ENCODE measurements around the gene NFIC. TPM values are rescaled to one million over a fixed set of nuclear protein-coding genes. Genes with fewer than 3 reads are reported as not detected.

Gene NFIC
- total and polyA plus RNA-seq, 4 donors = 12.8 to 100 (median 75.1) TPM

GRCh38 chr19:3370728-3371591 lies 4.6 kb downstream of the NFIC start:
- H3K4me3 ChIP-seq (ENCODE audit: low read depth in 1 of 3, low read length in 3 of 3) = peak overlapping the region in 1 of 3 donors; percentile 5
- peaks cover 6 to 70% (median 44%) of the 10 kb centered on the region in 4 donors for H3K4me1 ChIP-seq (ENCODE audit: control insufficient read depth in 4 of 4, insufficient read depth in 4 of 4, low read length in 3 of 4)
- peak overlapping the region; percentile 71 to 97 for H3K9ac ChIP-seq (ENCODE audit: low read depth in 1 of 2, low read length in 2 of 2)
- TF ChIP-seq FOXA2 (IDR thresholded peaks at IDR 0.05) (no peak), YY1 (IDR thresholded peaks at IDR 0.05) (no peak), MAX (IDR thresholded peaks at IDR 0.05) (no peak), HNF4A (conservative IDR thresholded peaks at IDR 0.05) (no peak), HNF4G (IDR thresholded peaks at IDR 0.05) (no peak), FOXA1 (IDR thresholded peaks at IDR 0.05) (peak; percentile 15), ZBTB33 (IDR thresholded peaks at IDR 0.05) (no peak), NR2F2 (IDR thresholded peaks at IDR 0.05) (no peak), RXRA (IDR thresholded peaks at IDR 0.05) (peak in 1 of 2 donors; percentile 57), RAD21 (IDR thresholded peaks at IDR 0.05) (no peak), TAF1 (conservative IDR thresholded peaks at IDR 0.05) (no peak)
- TF ChIP-seq, protein P1, sequence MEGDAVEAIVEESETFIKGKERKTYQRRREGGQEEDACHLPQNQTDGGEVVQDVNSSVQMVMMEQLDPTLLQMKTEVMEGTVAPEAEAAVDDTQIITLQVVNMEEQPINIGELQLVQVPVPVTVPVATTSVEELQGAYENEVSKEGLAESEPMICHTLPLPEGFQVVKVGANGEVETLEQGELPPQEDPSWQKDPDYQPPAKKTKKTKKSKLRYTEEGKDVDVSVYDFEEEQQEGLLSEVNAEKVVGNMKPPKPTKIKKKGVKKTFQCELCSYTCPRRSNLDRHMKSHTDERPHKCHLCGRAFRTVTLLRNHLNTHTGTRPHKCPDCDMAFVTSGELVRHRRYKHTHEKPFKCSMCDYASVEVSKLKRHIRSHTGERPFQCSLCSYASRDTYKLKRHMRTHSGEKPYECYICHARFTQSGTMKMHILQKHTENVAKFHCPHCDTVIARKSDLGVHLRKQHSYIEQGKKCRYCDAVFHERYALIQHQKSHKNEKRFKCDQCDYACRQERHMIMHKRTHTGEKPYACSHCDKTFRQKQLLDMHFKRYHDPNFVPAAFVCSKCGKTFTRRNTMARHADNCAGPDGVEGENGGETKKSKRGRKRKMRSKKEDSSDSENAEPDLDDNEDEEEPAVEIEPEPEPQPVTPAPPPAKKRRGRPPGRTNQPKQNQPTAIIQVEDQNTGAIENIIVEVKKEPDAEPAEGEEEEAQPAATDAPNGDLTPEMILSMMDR (IDR thresholded peaks at IDR 0.05; ENCODE audit: low read depth, low read length, missing input control) = no peak
- no peaks in the 10 kb centered on the region for H3K36me3 ChIP-seq (ENCODE audit: control insufficient read depth in 4 of 4, insufficient read depth in 3 of 4, low read depth in 1 of 4, low read length in 3 of 4)
- no peak for DNase-seq (ENCODE audit: low spot score)
- 42% methylated on average over 25 of the region's 25 CpGs for WGBS
- no peaks in the 10 kb centered on the region for H3K27me3 ChIP-seq (ENCODE audit: control insufficient read depth in 4 of 4, insufficient read depth in 4 of 4, low read length in 3 of 4)
- H3K27ac ChIP-seq (ENCODE audit: low read depth in 1 of 2, low read length in 2 of 2) = peak overlapping the region; percentile 95 to 97
- no peaks in the 10 kb centered on the region for H3K9me3 ChIP-seq (ENCODE audit: control insufficient read depth in 4 of 4, low read length in 3 of 4)

DNA sequence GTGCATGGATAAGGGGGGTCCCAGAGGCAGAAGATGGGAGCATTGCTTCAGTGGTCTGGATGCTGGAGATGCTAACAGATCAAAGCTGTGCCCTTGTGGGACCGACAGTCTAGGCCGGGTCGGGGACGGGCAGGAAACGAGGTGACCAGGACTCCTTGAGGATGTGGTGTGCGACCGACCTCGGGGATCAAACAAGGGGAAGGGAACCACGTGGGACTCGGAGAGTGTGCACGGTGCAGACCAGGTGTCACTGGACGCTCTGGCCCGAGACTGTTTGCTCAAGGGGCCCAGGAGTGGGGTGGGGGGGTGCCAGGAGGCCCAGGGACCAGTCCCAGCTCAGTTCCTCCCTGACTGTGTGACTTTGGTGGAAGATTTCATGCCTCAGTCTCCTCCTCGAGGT lies 6.0 kb downstream of the NFIC start:
- Histone ChIP-seq H3K4me1 (ENCODE audit: control insufficient read depth in 4 of 4, insufficient read depth in 4 of 4, low read length in 3 of 4) (peaks cover 6 to 76% (median 47%) of the 10 kb centered on the region in 4 donors), H3K9ac (ENCODE audit: low read depth in 1 of 2, low read length in 2 of 2) (no peak overlapping the region), H3K9me3 (ENCODE audit: control insufficient read depth in 4 of 4, low read length in 3 of 4) (no peaks in the 10 kb centered on the region), H3K36me3 (ENCODE audit: control insufficient read depth in 4 of 4, insufficient read depth in 3 of 4, low read depth in 1 of 4, low read length in 3 of 4) (no peaks in the 10 kb centered on the region), H3K27ac (ENCODE audit: low read depth in 1 of 2, low read length in 2 of 2) (peak overlapping the region; percentile 97 to 99), H3K4me3 (ENCODE audit: low read depth in 1 of 3, low read length in 3 of 3) (no peak overlapping the region), H3K27me3 (ENCODE audit: control insufficient read depth in 4 of 4, insufficient read depth in 4 of 4, low read length in 3 of 4) (no peaks in the 10 kb centered on the region)
- TF ChIP-seq JUND (IDR thresholded peaks at IDR 0.05) = no peak
- TF ChIP-seq FOXA2 (IDR thresholded peaks at IDR 0.05) = no peak
- TF ChIP-seq EGR1 (IDR thresholded peaks at IDR 0.05; ENCODE audit: low read depth in 2 of 2) = no peak
- no peak for TF ChIP-seq HNF4A (conservative IDR thresholded peaks at IDR 0.05)
- no peak for DNase-seq (ENCODE audit: low spot score)
- WGBS = 44% methylated on average over 14 of the region's 14 CpGs

DNA sequence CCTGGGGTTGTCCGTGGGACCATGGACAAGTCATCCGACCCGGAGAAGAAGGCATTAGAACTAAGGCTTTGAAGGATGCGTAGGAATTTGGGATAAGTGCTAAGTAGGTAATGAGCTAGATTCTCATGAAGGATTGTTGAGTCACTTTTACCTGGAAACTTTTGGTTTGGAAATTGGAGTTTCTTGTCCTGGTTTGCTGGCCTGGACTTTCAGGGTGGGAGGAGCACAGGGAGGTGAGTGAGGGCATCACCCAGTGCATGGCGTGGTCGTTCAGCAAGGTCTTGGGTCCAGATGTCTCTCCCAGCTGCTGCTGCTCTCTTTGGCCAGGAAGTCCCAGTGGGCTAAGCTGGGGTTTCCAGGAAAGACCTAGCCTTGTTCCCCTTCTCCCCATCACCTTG lies 7.6 kb downstream of the NFIC start:
- Histone ChIP-seq H3K36me3 (ENCODE audit: control insufficient read depth in 4 of 4, insufficient read depth in 3 of 4, low read depth in 1 of 4, low read length in 3 of 4) (no peaks in the 10 kb centered on the region), H3K27ac (ENCODE audit: low read depth in 1 of 2, low read length in 2 of 2) (peak overlapping the region; percentile 97 to 99), H3K9me3 (ENCODE audit: control insufficient read depth in 4 of 4, low read length in 3 of 4) (no peaks in the 10 kb centered on the region), H3K9ac (ENCODE audit: low read depth in 1 of 2, low read length in 2 of 2) (peak overlapping the region in 1 of 2 donors; percentile 41), H3K27me3 (ENCODE audit: control insufficient read depth in 4 of 4, insufficient read depth in 4 of 4, low read length in 3 of 4) (no peaks in the 10 kb centered on the region), H3K4me3 (ENCODE audit: low read depth in 1 of 3, low read length in 3 of 3) (no peak overlapping the region), H3K4me1 (ENCODE audit: control insufficient read depth in 4 of 4, insufficient read depth in 4 of 4, low read length in 3 of 4) (peaks cover 8 to 70% (median 45%) of the 10 kb centered on the region in 4 donors)
- DNase-seq (ENCODE audit: low spot score) = no peak
- WGBS = 50% methylated on average over 6 of the region's 6 CpGs
- no peak for TF ChIP-seq RAD21 (IDR thresholded peaks at IDR 0.05)
- no peak for TF ChIP-seq HNF4G (IDR thresholded peaks at IDR 0.05)
- TF ChIP-seq YY1 (IDR thresholded peaks at IDR 0.05) = no peak
- no peak for TF ChIP-seq NR2F2 (IDR thresholded peaks at IDR 0.05)
- TF ChIP-seq HNF4A (conservative IDR thresholded peaks at IDR 0.05) = peak in 1 of 2 donors; percentile 54
- TF ChIP-seq, protein P2, sequence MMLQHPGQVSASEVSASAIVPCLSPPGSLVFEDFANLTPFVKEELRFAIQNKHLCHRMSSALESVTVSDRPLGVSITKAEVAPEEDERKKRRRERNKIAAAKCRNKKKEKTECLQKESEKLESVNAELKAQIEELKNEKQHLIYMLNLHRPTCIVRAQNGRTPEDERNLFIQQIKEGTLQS (IDR thresholded peaks at IDR 0.05) = no peak
- TF ChIP-seq, protein P3, sequence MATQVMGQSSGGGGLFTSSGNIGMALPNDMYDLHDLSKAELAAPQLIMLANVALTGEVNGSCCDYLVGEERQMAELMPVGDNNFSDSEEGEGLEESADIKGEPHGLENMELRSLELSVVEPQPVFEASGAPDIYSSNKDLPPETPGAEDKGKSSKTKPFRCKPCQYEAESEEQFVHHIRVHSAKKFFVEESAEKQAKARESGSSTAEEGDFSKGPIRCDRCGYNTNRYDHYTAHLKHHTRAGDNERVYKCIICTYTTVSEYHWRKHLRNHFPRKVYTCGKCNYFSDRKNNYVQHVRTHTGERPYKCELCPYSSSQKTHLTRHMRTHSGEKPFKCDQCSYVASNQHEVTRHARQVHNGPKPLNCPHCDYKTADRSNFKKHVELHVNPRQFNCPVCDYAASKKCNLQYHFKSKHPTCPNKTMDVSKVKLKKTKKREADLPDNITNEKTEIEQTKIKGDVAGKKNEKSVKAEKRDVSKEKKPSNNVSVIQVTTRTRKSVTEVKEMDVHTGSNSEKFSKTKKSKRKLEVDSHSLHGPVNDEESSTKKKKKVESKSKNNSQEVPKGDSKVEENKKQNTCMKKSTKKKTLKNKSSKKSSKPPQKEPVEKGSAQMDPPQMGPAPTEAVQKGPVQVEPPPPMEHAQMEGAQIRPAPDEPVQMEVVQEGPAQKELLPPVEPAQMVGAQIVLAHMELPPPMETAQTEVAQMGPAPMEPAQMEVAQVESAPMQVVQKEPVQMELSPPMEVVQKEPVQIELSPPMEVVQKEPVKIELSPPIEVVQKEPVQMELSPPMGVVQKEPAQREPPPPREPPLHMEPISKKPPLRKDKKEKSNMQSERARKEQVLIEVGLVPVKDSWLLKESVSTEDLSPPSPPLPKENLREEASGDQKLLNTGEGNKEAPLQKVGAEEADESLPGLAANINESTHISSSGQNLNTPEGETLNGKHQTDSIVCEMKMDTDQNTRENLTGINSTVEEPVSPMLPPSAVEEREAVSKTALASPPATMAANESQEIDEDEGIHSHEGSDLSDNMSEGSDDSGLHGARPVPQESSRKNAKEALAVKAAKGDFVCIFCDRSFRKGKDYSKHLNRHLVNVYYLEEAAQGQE (IDR thresholded peaks at IDR 0.05) = no peak
- TF ChIP-seq FOXA1 (IDR thresholded peaks at IDR 0.05) = no peak
- peak in 1 of 2 donors; percentile 41 for TF ChIP-seq RXRA (IDR thresholded peaks at IDR 0.05)
- no peak for TF ChIP-seq TAF1 (conservative IDR thresholded peaks at IDR 0.05)
